Peyer's patch (tissue), 4 donors: Measurements from ENCODE around the gene TSPAN7.

Source experiments
- CTCF ChIP-seq, 6 experiments: fragments of 450-650 bp in 4 of 6; fragments of 200-600 bp in 2 of 6; sonication (generic) in 1 of 6; IDR thresholded peaks; one replicate each; pipeline ENCODE4 v1.5.1; 2017 to 2019; ENCODE audit warnings: antibody characterized with exemption in 6 of 6, mild to moderate bottlenecking in 3 of 6, moderate library complexity in 1 of 6
- POLR2A ChIP-seq, 2 donors: fragments of 450-650 bp; IDR thresholded peaks; one replicate each; pipeline ENCODE4 v1.5.1; 2017; ENCODE audit warnings: antibody characterized with exemption in 2 of 2, mild to moderate bottlenecking in 2 of 2, moderate library complexity in 2 of 2

DNA sequence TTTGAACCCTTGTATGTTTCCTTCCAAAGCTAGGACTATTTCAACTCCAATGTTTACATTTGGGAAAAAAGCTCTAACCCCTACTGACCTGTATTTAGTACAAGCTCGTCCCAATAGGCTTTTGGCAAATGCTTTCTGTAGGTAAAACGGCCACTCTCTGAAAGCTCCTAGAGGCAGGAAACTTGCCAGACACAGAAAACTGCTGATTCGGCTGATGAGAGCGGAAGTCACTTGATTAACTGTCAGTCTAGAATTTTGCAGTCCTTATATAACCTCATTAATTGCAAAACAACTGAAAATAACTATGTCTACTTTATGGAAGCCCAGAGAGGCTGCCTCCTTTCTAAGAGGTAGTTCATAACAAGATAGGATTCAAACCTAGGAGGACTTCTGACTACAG lies 108.1 kb downstream of the TSPAN7 start:
- TF ChIP-seq POLR2A (IDR thresholded peaks at IDR 0.05) (no peak), CTCF (IDR thresholded peaks at IDR 0.05) (no peak)
